Neural cell (in vitro differentiated cells): ENCODE measurements around the gene ALKBH8. TPM values are rescaled to one million over a fixed set of nuclear protein-coding genes. Genes with fewer than 3 reads are reported as not detected.
"Not testable (repeated sequence)": the region's sequence is repeated elsewhere in the genome, so short reads cannot be mapped to it uniquely, and the experiment has no call there.

Source experiments
- H2AFZ ChIP-seq: fragments of 200-600, 300-800 bp; sonication (generic), shearing (Covaris generic); 2 replicates; pipeline ENCODE4 v1.6.0; 2014; ENCODE audit warnings: low read depth, mild to moderate bottlenecking, antibody characterized with exemption, low read length, moderate library complexity
- H3F3A ChIP-seq: fragments of 200-600 bp; shearing (Covaris generic); 2 replicates; pipeline ENCODE4 v1.6.1; 2016; ENCODE audit warnings: mild to moderate bottlenecking, moderate library complexity, mixed read lengths, antibody characterized with exemption, low read length; ENCODE audit not compliant: insufficient read depth, poor library complexity, severe bottlenecking
- H3K27ac ChIP-seq: fragments of 200-600, 300-800 bp; sonication (generic), shearing (Covaris generic); 2 replicates; pipeline ENCODE4 v1.5.1; 2014; ENCODE audit warnings: mild to moderate bottlenecking, low read length, moderate library complexity
- H3K27me3 ChIP-seq: fragments of 300-800, 200-600 bp; sonication (generic), shearing (Covaris generic); 2 replicates; pipeline ENCODE4 v1.6.0; 2014; ENCODE audit warnings: mild to moderate bottlenecking, low read depth, low read length, moderate library complexity; ENCODE audit not compliant: insufficient read depth
- H3K36me3 ChIP-seq: fragments of 300-800, 200-600 bp; sonication (generic), shearing (Covaris generic); 2 replicates; pipeline ENCODE4 v1.5.1; 2014; ENCODE audit warnings: mild to moderate bottlenecking, antibody characterized with exemption, low read length, moderate library complexity; ENCODE audit not compliant: insufficient read depth
- H3K4me2 ChIP-seq: fragments of 300-800, 200-600 bp; sonication (generic), shearing (Covaris generic); 2 replicates; pipeline ENCODE4 v1.6.0; 2014; ENCODE audit warnings: mild to moderate bottlenecking, low read length
- H3K4me3 ChIP-seq: fragments of 300-800, 200-600 bp; sonication (generic), shearing (Covaris generic); 2 replicates; pipeline ENCODE4 v1.5.1; 2014; ENCODE audit warnings: mild to moderate bottlenecking, low read length, moderate library complexity
- H3K79me2 ChIP-seq: fragments of 200-600 bp; shearing (Covaris generic); replicated peaks from 2 replicates; pipeline ENCODE4 v1.6.0; 2014; ENCODE audit warnings: mild to moderate bottlenecking, low read length, moderate library complexity; ENCODE audit not compliant: insufficient read depth
- H3K9ac ChIP-seq: fragments of 300-800, 200-600 bp; sonication (generic), shearing (Covaris generic); 2 replicates; pipeline ENCODE4 v1.6.1; 2016; ENCODE audit warnings: mild to moderate bottlenecking, low read length, mixed read lengths
- H3K9me2 ChIP-seq: fragments of 200-600 bp; shearing (Covaris generic); 2 replicates; pipeline ENCODE4 v1.6.1; 2016; ENCODE audit warnings: mild to moderate bottlenecking, low read length, mixed read lengths; ENCODE audit not compliant: insufficient read depth
- H3K9me3 ChIP-seq: fragments of 200-600, 300-800 bp; sonication (generic), shearing (Covaris generic); 2 replicates; pipeline ENCODE4 v1.6.1; 2016; ENCODE audit warnings: mild to moderate bottlenecking, mixed run types, low read length, moderate library complexity, mixed read lengths
- H4K20me1 ChIP-seq: fragments of 200-600 bp; shearing (Covaris generic); 2 replicates; pipeline ENCODE4 v1.6.1; 2016; ENCODE audit warnings: mild to moderate bottlenecking, mixed run types; ENCODE audit not compliant: insufficient read depth
- CTCF ChIP-seq: fragments of 450-650 bp; IDR thresholded peaks from 2 replicates; pipeline ENCODE4 v1.5.1; 2014; ENCODE audit warnings: antibody characterized with exemption, mild to moderate bottlenecking, moderate library complexity; ENCODE audit not compliant: poor library complexity, severe bottlenecking
- EP300 ChIP-seq: fragments of 450-650 bp; conservative IDR thresholded peaks from 2 replicates; pipeline ENCODE4 v1.6.1; 2014; ENCODE audit warnings: antibody characterized with exemption, mild to moderate bottlenecking, moderate library complexity; ENCODE audit not compliant: poor library complexity, severe bottlenecking
- EZH2 ChIP-seq: fragments of 200-600, 300-800 bp; shearing (Covaris generic), sonication (generic); IDR thresholded peaks from 2 replicates; pipeline ENCODE4 v1.6.1; 2014; ENCODE audit warnings: antibody characterized with exemption, low read length, borderline replicate concordance, mild to moderate bottlenecking; ENCODE audit not compliant: insufficient read depth, poor library complexity, severe bottlenecking
- MXI1 ChIP-seq: fragments of 450-650 bp; conservative IDR thresholded peaks from 2 replicates; pipeline ENCODE4 v1.6.1; 2014; ENCODE audit warnings: antibody characterized with exemption, mild to moderate bottlenecking; ENCODE audit not compliant: poor library complexity, severe bottlenecking
- POLR2AphosphoS5 ChIP-seq: IDR thresholded peaks from 2 replicates; pipeline ENCODE4 v1.6.1; 2012
- RAD21 ChIP-seq: fragments of 450-650 bp; conservative IDR thresholded peaks from 2 replicates; pipeline ENCODE4 v1.6.1; 2014; ENCODE audit warnings: antibody characterized with exemption, mild to moderate bottlenecking, moderate library complexity
- REST ChIP-seq: IDR thresholded peaks from 2 replicates; pipeline ENCODE4 v1.6.1; 2012; ENCODE audit warnings: borderline replicate concordance
- SMC3 ChIP-seq: fragments of 450-650 bp; conservative IDR thresholded peaks from 2 replicates; pipeline ENCODE4 v1.6.1; 2014; ENCODE audit warnings: antibody characterized with exemption, mild to moderate bottlenecking, moderate library complexity; ENCODE audit not compliant: poor library complexity
- TAF1 ChIP-seq: IDR thresholded peaks from 2 replicates; pipeline ENCODE4 v1.6.1; 2012; ENCODE audit warnings: low read depth
- polyA plus RNA-seq: library from polyadenylated mRNA; depleted of rRNA; stranded (reverse); fragments of >200 nt; gene quantifications from 2 replicates; pipeline ENCODE4 v1.2.3, GENCODE V29; 2014

The ALKBH8 gene
- polyA plus RNA-seq, 1 donor from 2014 or later: 7.6 TPM

DNA sequence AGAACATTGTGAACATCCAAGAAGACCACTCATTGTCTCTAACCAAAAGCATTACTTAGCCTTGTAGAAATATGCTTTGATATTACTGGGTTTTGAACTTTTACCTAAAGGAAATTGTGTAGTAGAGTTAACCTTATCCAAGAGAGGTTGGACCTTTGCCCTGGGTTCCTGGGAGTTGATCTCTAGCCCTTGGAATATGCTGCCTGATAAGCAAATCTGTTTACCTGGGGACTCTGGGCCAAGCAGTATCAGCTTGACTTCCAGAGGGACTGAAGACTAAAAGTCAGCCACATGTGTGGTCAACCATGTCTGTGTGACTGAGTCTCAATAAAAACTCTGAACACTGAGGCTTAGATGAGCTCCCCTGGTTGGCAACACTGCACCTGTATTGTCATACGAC is 63.8 kb downstream of the ALKBH8 start:
- no peaks in the 10 kb centered on the region for H4K20me1 ChIP-seq
- no peak overlapping the region for H3K4me3 ChIP-seq
- H3K79me2 ChIP-seq: no peaks in the 10 kb centered on the region
- no peak overlapping the region for H3K4me2 ChIP-seq
- H3K9ac ChIP-seq: no peak overlapping the region
- H3K27me3 ChIP-seq: no peaks in the 10 kb centered on the region
- peaks cover 18% of the 10 kb centered on the region for H3K36me3 ChIP-seq
- H3K27ac ChIP-seq: no peak overlapping the region
- H3F3A ChIP-seq: no peaks in the 10 kb centered on the region
- H3K9me3 ChIP-seq: peaks cover 3% of the 10 kb centered on the region
- no peak overlapping the region for H2AFZ ChIP-seq
- TF ChIP-seq MXI1: no peak
- TF ChIP-seq EP300: no peak
- no peak for TF ChIP-seq SMC3
- TF ChIP-seq CTCF: no peak
- no peak for TF ChIP-seq POLR2AphosphoS5
- TF ChIP-seq EZH2: no peak
- no peak for TF ChIP-seq TAF1
- no peak for TF ChIP-seq RAD21
- no peak for TF ChIP-seq REST
- H3K9me2 ChIP-seq: no peaks in the 10 kb centered on the region

DNA sequence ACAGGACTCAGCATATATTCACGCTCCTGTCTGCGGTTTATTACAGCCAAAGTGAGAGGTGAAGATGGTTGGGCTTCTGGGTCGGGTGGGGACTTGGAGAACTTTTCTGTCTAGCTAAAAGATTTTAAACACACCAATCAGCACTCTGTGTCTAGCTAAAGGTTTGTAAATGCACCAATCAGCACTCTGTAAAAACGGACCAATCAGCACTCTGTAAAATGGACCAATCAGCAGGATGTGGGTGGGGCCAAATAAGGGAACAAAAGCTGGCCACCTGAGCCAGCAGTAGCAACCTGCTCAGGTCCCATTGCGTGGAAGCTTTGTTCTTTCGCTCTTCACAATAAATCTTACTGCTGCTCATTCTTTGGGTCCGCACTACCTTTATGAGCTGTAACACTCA is 68.2 kb downstream of the ALKBH8 start:
- not testable (repeated sequence) for H3K9me2 ChIP-seq

GRCh38 chr11:107496011-107496410 is 69.5 kb downstream of the ALKBH8 start:
- Histone ChIP-seq H3K79me2 (no peaks in the 10 kb centered on the region), H3K27me3 (no peaks in the 10 kb centered on the region), H4K20me1 (no peaks in the 10 kb centered on the region), H3K36me3 (no peaks in the 10 kb centered on the region), H3F3A (no peaks in the 10 kb centered on the region), H3K9ac (no peak overlapping the region), H3K9me3 (no peaks in the 10 kb centered on the region), H3K4me2 (no peak overlapping the region), H3K4me3 (no peak overlapping the region), H3K27ac (no peak overlapping the region), H2AFZ (no peak overlapping the region), H3K9me2 (no peaks in the 10 kb centered on the region)
- no peak for TF ChIP-seq EZH2
- no peak for TF ChIP-seq EP300
- TF ChIP-seq POLR2AphosphoS5: no peak
- no peak for TF ChIP-seq TAF1
- no peak for TF ChIP-seq SMC3
- TF ChIP-seq CTCF: no peak
- no peak for TF ChIP-seq REST
- no peak for TF ChIP-seq RAD21
- TF ChIP-seq MXI1: no peak

More for the DNA sequence above, 68.2 kb downstream of the ALKBH8 start:
- H3K4me3 ChIP-seq, H3K9ac ChIP-seq, H3K27me3 ChIP-seq, H4K20me1 ChIP-seq, H3K27ac ChIP-seq, H3K4me2 ChIP-seq, H3K79me2 ChIP-seq, H3K36me3 ChIP-seq, H3F3A ChIP-seq, H2AFZ ChIP-seq, H3K9me3 ChIP-seq: not testable (repeated sequence)
